GM21423 (cell line): ENCODE measurements around the gene TADA2B.

Source experiments
- ATAC-seq: cut with Tn5 transposase; IDR thresholded peaks from one replicate; pipeline ENCODE4 v1.9.1; 2021; ENCODE audit warnings: mild to moderate bottlenecking, moderate library complexity; ENCODE audit not compliant: unreplicated experiment

Gene TADA2B

DNA sequence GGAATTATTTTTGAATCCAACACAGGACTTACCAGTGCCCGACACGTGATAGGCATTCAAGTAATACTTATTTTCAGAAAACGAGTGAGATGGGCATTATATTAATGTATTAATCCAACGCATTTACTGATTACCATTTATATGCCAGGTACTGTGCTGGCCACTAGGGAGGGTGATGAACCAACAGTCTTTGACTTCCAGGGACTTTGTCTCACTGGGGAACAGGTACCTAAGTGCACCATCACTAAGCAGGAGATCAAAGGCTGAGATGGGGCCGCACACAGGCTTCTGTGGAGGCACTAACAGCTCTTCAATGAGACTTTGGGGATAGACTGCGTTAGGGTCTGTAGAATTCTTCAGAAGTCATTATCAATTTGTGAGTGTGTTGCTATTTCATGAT, 5.7 kb upstream of the TADA2B start:
- ATAC-seq = no peak

DNA sequence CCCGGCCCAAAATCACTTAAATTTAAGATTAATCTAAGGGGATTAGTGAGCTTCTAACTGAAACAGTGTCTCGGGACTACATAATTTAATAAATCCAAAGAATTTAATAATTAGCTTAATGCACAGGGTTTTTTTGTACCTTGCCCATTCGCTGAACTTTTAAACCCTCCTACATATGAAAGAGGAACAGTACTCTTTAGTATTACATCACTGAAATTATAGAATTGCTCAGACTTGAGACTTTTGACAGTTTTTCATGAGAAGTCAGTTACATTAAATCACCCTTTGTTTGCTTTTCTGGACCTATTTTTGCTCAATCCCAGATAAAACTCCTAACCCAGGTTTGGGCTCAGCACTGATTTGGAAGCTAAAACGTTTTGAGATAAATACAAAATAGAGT, 2.4 kb upstream of the TADA2B start:
- ATAC-seq = no peak

DNA sequence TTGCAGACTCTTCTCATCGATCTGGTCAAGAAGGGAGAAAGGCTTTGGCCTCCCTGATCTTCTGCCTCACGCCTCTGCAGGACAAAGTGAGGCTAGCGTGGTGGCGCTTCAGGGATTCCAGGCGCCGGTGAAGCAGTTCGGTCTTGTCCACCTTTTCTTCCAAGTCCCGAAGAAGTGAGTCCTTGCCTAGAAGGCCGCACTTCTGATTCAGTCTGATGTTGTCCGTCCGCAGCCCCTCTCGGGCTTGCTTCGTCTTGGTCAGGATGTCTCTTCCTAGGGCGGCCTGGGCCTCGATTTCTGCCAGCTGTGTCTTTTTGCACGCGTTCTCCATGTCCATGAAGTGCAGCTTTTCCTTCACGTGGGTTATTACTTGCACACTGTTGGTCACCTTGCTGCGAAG, 1.9 kb upstream of the TADA2B start:
- no peak for ATAC-seq

DNA sequence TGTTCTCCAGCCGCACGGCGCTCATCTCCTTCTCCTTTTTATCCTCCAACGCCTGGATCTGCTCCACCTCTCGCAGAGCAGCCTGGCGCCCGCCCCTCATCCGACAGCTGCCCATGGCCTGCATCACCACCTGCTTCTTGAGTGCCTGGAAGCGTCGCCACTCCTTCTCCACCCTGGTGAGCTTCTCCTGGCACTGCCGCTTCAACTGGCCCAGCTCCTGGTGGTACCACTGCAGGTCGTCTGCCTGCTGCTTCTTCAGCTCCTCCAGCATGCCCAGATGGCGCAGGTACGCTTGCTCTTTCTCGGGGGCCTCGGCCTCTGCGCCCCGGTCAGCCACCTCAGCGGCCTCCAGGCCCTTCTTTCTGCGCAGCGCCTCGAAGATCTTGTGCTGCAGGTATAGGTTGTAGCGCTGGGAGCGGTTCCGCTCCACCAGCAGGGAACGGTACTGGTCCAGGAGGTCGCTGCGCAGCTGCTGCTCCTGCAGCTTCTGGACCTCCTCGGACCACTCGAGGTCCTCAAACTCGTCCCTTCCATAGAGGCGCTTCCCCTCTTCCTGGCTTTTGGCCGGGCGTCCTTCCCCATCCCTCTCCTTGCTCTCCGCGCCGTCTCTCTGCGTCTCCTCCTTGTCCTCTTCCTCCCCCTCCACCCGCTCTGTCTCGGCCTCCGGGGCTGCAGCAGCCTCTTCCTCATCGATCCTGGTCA, 1.2 kb upstream of the TADA2B start:
- ATAC-seq = no peak

DNA sequence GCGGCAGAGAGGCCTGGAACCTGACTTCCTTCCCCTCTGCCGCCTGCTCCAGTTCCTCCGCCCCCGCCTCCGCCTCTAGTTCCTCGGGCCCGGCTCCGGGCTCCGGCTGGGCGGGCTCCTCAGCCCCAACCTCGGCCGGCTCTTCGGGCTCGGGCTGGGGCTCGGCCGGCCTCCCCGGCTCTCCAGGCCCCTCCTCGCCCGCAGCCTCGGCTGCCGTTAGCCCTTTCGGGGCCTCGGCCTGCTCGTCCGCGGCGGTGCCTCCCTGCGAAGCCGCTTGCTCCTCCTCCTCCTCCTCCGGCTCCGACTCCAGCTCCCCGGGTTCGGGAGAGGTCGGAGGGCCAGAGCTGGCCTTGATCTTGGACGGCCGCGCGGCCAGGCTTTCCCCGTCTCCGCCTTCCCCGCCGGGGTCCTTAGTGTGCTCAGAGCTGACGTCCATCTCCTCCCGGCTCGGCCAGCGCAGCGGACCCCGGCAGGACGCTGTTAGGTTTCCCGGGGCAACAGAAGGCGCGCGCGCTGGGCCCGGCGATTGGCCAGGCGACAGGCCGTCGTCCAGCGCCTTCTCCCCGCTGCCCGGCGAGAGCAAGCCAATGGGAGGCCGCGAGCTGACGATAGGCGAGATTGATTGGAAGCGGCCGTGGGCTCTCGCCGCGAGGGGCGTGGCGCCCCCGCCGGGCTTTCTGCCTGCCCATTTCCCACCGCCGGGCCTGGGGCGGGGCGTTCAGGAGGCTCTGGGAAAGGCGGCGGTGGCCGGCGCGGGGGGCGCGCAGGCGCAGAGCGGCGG, 479 bp upstream of the TADA2B start:
- ATAC-seq = peak; percentile 83

DNA sequence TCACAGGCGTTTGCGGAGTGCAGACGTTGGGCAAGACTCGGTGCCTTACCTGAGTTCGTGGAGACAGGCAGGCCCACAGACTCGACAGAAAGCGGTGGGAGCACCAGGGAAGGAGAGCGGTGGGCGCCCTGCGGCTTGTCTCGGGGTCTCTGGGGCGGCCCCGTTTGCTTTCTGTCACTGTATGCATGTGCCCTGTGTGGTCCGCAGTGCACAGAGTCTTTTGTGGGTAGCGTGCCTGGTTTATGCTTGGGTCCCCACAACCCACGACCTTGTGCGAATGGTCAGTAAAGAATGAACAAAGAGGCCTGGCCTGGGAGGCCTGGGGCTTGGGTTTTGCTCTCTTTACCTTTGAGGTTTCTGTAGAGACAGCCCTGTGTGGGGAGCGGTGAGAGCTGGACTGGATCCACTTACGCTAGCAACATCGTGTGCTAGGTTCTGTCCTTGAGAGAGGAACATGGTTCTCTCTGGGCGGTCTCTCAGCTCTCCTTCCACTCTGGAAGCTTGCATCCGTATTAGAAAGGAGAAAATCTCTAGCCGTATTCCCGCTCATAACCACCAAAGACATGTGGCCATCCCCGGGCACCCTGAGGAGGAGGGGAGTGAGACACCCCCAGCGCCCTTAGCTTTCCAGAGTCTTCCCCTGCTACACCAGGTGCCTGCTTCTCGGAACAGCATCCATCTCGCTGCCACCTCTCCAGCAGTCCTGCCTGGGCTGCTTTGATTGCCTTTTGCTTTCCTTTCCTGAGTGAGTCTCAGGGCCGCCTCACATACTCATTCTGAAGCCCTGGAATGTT, 1.2 kb downstream of the TADA2B start:
- ATAC-seq = no peak

DNA sequence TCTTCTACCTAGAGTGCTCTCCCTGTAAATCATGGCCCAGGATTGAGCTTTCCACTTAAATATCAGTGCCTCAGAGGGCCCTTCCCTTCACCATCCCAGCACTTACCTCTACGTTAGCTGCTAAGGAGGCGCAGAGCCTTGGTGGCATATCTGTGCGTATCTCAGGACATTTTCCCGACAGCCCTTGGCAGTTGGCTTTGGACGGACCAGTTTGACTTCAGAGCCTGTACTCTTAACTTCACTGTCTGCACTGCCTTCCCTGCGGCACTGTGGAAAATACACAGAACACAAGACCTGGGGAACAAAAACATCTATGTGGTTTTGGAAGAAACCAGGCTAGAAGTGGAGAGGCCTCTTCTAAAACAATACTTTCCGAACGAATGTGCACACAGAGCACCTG, 2.4 kb downstream of the TADA2B start:
- ATAC-seq = no peak

DNA sequence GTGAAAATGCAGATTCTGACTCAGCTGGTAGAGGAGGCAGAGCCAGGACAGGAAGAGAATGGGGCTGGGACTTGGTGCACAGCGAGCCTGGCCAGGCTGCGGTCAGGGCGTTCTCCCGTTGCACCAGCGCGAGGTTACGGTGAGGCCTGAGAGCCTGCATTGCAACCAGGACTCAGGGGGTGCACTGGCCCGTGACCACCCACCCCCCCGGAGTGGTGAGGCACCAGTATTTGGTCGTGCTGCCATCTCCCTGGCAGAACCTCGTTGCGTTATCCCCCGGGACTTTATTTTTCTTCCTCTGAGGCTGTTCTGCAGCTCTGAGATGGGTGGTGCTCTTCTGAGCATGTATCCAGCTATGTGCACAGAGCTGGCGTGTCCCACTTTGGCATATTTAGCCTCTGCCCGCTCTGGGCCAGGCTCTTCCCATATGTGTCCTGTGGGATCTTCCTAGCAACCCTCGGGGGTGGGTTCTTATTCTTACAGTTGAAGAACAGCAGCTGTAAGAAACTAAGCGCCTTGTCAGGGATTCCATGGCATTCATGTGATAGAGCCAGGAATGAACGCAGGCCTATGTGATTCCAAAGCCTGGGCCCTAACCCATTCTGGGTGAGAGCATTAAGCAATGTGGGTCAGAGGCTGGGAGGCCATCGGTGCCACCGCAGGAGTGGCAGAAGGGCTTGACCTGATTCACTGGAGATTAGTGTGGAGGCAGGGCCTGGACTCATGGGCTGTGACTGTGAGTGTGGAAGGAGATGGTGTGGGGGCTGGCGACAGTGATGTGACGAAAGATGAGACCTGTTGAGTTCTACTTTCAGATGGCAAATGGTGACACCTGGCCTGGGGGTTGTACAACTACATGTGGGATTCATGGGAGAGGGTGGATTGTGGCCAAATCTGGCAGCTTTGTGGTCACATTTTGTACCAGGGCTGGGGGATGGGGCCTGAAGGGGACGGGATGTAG, 3.1 kb downstream of the TADA2B start:
- no peak for ATAC-seq

DNA sequence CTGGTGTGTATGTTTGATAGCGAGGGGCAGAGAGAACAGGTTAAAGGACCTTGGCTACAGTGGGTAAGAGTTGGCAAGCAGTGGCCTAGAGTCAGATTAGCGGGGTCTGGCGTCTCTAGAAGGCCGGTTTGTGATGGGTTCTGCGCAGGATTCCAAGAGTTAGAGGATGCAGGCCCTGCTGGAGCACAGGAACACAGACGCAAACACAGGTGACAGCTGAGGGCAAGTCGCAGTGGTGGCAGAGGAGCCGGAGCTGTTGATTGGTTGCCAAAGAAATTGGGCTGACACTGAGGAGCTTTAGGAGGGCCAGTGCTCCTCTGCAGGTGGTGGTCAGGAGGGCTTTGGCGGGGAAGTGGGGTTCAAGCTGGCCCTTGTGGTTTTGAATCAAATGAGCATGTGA, 3.8 kb downstream of the TADA2B start:
- ATAC-seq = no peak

DNA sequence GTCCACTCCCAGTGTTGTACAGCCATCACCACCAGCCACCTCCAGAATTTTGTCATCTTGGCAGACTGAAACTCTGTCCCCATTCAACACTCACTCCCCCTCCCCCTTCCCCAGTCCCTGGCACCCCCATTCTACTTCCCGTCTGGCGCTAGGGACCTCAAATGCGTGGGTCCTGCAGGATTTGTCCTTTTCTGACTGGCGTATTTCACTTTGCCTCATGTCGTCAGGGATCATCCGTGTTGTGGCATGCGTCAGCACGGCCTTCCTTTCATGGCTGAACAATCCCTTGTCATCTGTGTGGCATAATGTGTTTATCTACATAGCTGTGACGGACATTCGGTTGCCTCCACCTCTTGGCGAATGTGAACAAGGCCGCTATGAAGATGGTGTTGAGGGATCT, 5.5 kb downstream of the TADA2B start:
- ATAC-seq = no peak

DNA sequence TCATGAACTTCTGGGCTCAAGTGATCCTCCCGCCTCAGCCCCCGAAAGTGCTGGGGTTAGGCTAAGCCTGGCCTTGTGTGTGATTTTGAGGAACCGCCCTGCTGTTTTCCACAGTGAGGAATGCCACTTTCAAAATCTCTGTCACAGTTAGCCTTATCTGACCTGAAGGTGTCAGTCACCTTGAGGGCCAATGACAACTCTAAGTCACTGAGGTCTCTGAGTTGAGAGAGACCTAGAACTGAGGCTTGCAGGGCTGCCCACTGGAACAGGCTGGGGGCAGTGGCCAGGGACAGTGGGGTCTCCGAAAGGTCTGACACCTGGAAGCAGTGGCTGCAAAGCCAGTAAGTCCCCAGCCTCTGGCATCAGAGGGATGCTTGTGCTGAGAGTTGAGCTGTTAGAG, 6.1 kb downstream of the TADA2B start:
- no peak for ATAC-seq

DNA sequence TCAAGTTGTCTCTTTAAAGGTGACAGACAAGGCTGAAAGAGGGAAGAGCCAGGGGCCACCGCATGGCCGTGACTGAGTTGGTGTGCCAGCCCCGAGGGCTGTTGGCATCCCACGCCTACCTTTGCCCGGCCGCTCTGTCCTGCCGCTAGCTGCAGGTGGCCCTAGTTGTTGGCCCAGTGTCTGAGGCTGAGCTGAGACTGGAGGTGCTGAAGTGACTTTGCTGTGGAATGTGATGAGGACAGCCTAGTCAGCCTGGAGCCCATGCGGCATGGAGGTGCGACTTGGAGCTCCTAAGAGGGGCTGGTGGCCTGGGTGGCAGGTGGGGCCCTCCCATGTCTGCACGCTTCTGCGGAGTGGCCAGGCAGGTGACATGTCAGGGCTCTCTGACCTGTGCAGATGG, 6.6 kb downstream of the TADA2B start:
- no peak for ATAC-seq

DNA sequence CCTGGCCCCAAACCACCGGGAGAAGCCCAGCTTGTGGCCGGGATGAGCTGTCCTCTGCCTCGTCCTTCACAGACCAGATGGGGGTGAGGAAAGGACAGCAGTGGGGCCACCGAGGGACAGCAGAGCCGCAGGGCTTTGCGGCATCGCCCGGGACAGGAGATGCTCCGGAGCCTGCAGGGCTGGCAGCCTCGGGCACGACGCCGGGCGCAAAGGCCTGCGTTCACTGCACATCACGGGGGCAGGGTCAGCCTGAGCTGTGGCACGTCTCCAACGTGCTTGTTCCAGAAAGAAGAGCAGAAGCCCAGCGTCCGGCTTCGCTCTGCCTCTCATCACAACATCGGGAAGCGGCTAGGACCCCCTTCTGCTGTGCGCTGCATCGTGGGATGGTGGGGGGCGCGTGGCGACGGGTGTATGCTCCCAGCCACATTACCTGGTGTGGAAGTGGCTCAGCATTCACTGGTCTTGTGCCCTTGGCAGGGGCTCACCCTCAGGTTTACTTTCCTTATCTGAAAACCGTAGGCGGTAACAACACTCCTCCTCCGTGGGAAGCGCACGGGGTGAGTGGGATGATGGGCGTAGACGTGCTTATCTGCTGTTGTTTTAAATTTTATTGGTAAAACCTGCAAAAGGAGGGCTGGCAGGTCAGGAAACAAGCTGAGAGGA, 7.4 kb downstream of the TADA2B start:
- ATAC-seq = no peak

DNA sequence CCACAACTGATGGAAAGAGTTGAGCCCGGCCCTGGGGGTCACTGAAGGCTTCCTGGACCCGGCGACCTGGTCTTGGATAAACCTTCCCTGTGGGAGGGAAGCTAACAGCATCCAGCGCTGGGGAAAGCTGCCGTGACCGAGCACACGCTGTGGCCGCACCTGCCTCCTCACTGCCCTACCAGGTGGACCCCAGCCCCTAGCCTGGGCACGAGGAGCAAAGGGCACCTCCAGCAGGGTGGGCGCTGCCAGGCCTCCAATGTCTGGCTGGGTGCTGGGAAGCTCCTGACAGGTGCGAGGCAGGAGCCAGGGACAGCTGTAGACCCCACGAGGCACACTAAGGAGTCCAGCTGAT, 7.9 kb downstream of the TADA2B start:
- ATAC-seq = no peak

DNA sequence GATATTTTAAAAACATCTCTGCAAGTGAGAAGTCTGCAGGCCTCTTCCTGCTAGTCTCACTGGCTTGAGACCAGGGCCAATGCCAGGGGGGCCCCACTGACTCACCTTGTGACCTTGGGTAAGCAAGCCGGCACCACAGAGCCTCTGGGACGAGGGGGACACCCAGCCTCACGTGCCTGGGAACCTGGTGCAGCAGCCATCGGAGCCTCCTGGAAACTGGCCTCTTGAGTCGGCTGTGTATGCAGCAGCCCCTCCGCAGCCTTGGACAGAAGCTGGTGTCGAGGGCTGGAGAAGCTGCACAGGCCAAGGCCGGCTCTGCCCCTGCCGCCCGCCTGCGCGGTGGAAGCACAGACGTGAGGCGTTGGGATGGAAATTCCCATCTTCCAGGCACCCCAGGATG, 8.7 kb downstream of the TADA2B start:
- no peak for ATAC-seq

DNA sequence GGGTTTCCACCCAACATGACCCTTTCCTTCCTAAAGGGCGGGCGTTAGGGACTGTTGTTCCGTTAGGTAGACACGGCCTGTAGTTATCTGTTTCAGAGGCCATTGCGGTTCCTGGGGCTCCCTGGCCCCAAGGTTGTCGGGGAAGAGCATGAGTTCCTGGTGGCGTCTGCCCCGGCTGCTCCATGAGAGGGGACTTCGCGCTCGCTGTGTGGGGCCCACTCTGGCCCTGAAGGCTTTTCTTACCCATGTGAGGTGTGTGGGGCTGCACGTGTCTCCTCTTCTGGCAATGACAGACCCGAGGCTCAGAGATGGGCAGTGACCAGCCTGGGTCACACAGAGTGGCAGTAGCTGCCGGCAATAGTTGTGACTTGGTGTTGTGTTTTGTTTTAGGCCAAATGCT, 9.1 kb downstream of the TADA2B start:
- no peak for ATAC-seq

DNA sequence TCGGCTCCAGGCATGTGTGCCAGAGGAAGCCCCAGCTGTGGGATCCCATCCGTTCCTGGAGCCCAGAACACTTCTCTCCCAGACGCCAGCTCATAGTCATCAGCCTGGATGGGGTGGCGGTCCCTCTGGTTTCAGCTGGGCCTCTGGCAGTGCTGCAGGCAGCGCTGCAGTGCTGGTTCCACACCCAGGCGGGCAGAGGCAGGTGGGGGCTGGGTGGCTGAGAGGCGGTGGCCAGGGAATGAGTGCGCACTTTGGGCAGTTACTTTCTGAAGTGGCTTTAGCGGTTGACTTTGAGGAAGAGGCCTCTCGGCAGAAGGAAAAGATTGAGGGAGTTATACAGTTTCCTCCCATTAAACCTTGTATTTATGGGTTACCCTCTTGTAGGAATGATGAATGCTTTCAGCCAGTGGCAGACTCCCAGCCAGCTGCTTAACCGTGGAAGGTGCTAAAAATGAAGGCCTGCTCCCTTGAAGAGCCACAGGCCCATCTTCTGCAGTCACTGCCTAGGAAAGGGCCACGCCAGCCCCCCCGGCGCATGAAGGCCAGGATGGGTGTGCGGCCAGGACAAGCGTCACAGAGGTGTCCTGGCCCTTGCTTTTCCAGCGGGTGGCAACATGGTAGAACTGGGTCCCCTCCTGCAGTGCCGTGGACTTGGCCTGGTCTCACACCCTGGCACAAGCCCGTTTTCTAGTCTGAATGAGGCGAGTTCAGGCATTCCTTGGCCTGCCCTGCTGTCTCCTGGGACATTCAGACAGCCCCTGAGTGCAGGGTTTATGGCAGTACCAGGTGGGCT, 9.9 kb downstream of the TADA2B start:
- no peak for ATAC-seq

DNA sequence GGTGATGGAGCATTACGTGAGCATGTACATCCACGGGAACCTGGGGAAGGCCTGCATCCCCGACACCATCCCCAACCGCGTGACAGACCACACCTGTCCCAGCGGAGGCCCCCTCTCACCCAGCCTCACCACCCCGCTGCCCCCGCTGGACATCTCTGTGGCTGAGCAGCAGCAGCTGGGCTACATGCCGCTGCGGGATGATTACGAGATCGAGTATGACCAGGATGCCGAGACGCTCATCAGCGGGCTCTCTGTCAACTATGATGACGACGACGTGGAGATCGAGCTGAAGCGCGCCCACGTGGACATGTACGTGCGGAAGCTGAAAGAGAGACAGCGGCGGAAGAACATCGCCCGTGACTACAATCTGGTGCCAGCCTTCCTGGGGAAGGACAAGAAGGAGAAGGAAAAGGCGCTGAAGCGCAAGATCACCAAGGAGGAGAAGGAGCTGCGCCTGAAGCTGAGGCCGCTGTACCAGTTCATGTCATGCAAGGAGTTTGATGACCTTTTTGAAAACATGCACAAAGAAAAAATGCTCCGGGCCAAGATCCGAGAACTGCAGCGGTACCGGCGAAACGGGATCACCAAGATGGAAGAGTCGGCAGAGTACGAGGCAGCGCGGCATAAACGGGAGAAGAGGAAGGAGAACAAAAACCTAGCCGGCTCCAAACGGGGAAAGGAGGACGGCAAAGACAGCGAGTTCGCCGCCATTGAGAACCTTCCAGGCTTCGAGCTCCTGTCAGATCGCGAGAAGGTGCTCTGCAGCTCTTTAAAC, 11.1 kb downstream of the TADA2B start:
- ATAC-seq = no peak
